Measurements from ENCODE around the gene ZC3H4.

DNA sequence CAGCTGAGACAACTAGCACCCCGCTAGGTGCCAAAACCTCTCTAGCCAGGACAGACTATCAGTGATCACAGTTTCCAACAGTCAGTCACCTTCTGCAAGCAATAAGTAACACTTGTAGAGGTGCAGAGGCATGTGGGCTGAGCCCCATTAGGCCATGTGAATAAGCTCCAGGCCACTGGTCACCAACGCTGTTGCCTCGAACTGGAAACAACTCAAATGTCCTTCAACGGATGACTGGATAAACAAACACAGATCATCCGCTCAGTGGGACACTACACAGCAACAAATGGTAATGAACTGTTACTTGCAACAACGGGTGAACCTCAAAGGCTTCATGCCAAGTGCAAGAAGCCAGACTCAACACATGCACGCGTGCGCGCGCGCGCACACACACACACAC, 37.6 kb downstream of the ZC3H4 start:
- TF ChIP-seq, protein P1, sequence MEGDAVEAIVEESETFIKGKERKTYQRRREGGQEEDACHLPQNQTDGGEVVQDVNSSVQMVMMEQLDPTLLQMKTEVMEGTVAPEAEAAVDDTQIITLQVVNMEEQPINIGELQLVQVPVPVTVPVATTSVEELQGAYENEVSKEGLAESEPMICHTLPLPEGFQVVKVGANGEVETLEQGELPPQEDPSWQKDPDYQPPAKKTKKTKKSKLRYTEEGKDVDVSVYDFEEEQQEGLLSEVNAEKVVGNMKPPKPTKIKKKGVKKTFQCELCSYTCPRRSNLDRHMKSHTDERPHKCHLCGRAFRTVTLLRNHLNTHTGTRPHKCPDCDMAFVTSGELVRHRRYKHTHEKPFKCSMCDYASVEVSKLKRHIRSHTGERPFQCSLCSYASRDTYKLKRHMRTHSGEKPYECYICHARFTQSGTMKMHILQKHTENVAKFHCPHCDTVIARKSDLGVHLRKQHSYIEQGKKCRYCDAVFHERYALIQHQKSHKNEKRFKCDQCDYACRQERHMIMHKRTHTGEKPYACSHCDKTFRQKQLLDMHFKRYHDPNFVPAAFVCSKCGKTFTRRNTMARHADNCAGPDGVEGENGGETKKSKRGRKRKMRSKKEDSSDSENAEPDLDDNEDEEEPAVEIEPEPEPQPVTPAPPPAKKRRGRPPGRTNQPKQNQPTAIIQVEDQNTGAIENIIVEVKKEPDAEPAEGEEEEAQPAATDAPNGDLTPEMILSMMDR (IDR thresholded peaks at IDR 0.05), result no peak
- no peak for TF ChIP-seq ZFX (IDR thresholded peaks at IDR 0.05; ENCODE audit: borderline replicate concordance)

Data from 22Rv1 (cell line).